Liver (tissue), 9 donors: Measurements from ENCODE around the gene AQP10. TPM values are rescaled to one million over a fixed set of nuclear protein-coding genes. Genes with fewer than 3 reads are reported as not detected.
"Not testable (repeated sequence)": the region's sequence is repeated elsewhere in the genome, so short reads cannot be mapped to it uniquely, and the experiment has no call there.

Experiments used
- DNase-seq: peaks from one replicate; pipeline ENCODE4 v3.0.0-alpha.2; 2017; ENCODE audit warnings: low spot score
- H3K27ac ChIP-seq, 2 donors: one replicate each; pipeline ENCODE4 v1.7.0; 2013; ENCODE audit warnings: inconsistent platforms in 2 of 2, low read length in 2 of 2, control low read depth in 1 of 2, low read depth in 1 of 2, mild to moderate bottlenecking in 1 of 2
- H3K27me3 ChIP-seq, 4 donors: one replicate each; pipeline versions ENCODE4 v1.6.1 to v1.7.0; 2013; ENCODE audit warnings: low read length in 3 of 4, inconsistent platforms in 1 of 4, mild to moderate bottlenecking in 1 of 4, moderate library complexity in 1 of 4; ENCODE audit not compliant: control insufficient read depth in 4 of 4, insufficient read depth in 4 of 4
- H3K36me3 ChIP-seq, 4 donors: one replicate each; pipeline versions ENCODE4 v1.6.1 to v1.7.0; 2013; ENCODE audit warnings: low read length in 3 of 4, mild to moderate bottlenecking in 3 of 4, low read depth in 1 of 4, moderate library complexity in 1 of 4; ENCODE audit not compliant: control insufficient read depth in 4 of 4, insufficient read depth in 3 of 4
- H3K4me1 ChIP-seq, 4 donors: one replicate each; pipeline versions ENCODE4 v1.6.1 to v1.7.0; 2013; ENCODE audit warnings: low read length in 3 of 4, mild to moderate bottlenecking in 3 of 4, moderate library complexity in 1 of 4; ENCODE audit not compliant: control insufficient read depth in 4 of 4, insufficient read depth in 4 of 4
- H3K4me3 ChIP-seq, 3 donors: one replicate each; pipeline versions ENCODE4 v1.6.1 to v1.7.0; 2013; ENCODE audit warnings: low read length in 3 of 3, control low read depth in 1 of 3, low read depth in 1 of 3, mild to moderate bottlenecking in 1 of 3
- H3K9ac ChIP-seq, 2 donors: one replicate each; pipeline ENCODE4 v1.7.0; 2013; ENCODE audit warnings: low read length in 2 of 2, mild to moderate bottlenecking in 2 of 2, moderate library complexity in 2 of 2, control low read depth in 1 of 2, low read depth in 1 of 2
- H3K9me3 ChIP-seq, 4 donors: one replicate each; pipeline versions ENCODE4 v1.6.1 to v1.7.0; 2013; ENCODE audit warnings: low read length in 3 of 4; ENCODE audit not compliant: control insufficient read depth in 4 of 4
- FOXA2 ChIP-seq: IDR thresholded peaks from 2 replicates; pipeline ENCODE4 v1.6.1; 2016; ENCODE audit warnings: antibody characterized with exemption
- GABPA ChIP-seq, 2 donors: IDR thresholded peaks in 1 of 2; conservative IDR thresholded peaks in 1 of 2; 2 replicates each; pipeline ENCODE4 v1.6.1; 2016; ENCODE audit warnings: antibody characterized with exemption in 2 of 2, mild to moderate bottlenecking in 1 of 2, moderate library complexity in 1 of 2
- HNF4A ChIP-seq, 2 donors: conservative IDR thresholded peaks; 2 replicates each; pipeline ENCODE4 v1.6.1; 2016; ENCODE audit warnings: antibody characterized with exemption in 2 of 2, mild to moderate bottlenecking in 2 of 2
- HNF4G ChIP-seq: IDR thresholded peaks from 2 replicates; pipeline ENCODE4 v1.6.1; 2016; ENCODE audit warnings: antibody characterized with exemption
- JUND ChIP-seq, 2 donors: IDR thresholded peaks; 2 replicates each; pipeline ENCODE4 v1.6.1; 2016; ENCODE audit warnings: antibody characterized with exemption in 2 of 2
- MAX ChIP-seq: IDR thresholded peaks from 2 replicates; pipeline ENCODE4 v1.6.1; 2016; ENCODE audit warnings: antibody characterized with exemption
- NR2F2 ChIP-seq: IDR thresholded peaks from 2 replicates; pipeline ENCODE4 v1.6.1; 2016; ENCODE audit warnings: antibody characterized with exemption
- RAD21 ChIP-seq, 2 donors: IDR thresholded peaks; 2 replicates each; pipeline ENCODE4 v1.6.1; 2016; ENCODE audit warnings: antibody characterized with exemption in 2 of 2, mild to moderate bottlenecking in 2 of 2
- REST ChIP-seq: IDR thresholded peaks from 2 replicates; pipeline ENCODE4 v1.6.1; 2016; ENCODE audit warnings: antibody characterized with exemption, mild to moderate bottlenecking
- RXRA ChIP-seq, 2 donors: IDR thresholded peaks; 2 replicates each; pipeline ENCODE4 v1.6.1; 2017 to 2018; ENCODE audit warnings: antibody characterized with exemption in 2 of 2, mild to moderate bottlenecking in 1 of 2
- SP1 ChIP-seq: IDR thresholded peaks from 2 replicates; pipeline ENCODE4 v1.6.1; 2018; ENCODE audit warnings: antibody characterized with exemption, mild to moderate bottlenecking
- TAF1 ChIP-seq: conservative IDR thresholded peaks from 2 replicates; pipeline ENCODE4 v1.6.1; 2016; ENCODE audit warnings: antibody characterized with exemption, mild to moderate bottlenecking
- ZBTB33 ChIP-seq: IDR thresholded peaks from 2 replicates; pipeline ENCODE4 v1.6.1; 2016; ENCODE audit warnings: antibody characterized with exemption
- WGBS: extraction: QIAGEN DNeasy Blood & Tissue Kit; methylation state at CpG from one replicate; pipeline ENCODE4 v1.1.7; 2013; 5-methylcytosine and 5-hydroxymethylcytosine counted together
- polyA plus RNA-seq, 2 donors: library from polyadenylated mRNA; stranded (reverse) in 1 of 2; unstranded in 1 of 2; fragments of 200-250 nt in 1 of 2; fragments of >200 nt in 1 of 2; fragmentation: Nextera tagmentation in 1 of 2; extraction: Ambion mirVana in 1 of 2; gene quantifications; one replicate each; pipeline versions ENCODE4 v1.2.1 to v1.2.3, GENCODE V29; 2013 to 2015
- total RNA-seq, 2 donors: library from RNA; depleted of rRNA; stranded (reverse); fragments of >200 nt; gene quantifications; one replicate each; pipeline ENCODE4 v1.2.3, GENCODE V29; 2014
- TF ChIP-seq, protein P1 (sequence below): IDR thresholded peaks from 2 replicates; pipeline ENCODE4 v1.6.1; 2016; ENCODE audit warnings: antibody characterized with exemption
- donor health status: healthy.
- donor health status: healthy.
- donor health status: healthy.
- donor health status: healthy.
- donor health status: healthy.

The AQP10 gene
- total and polyA plus RNA-seq, 4 donors = 0.14 TPM; not detected in 3

DNA sequence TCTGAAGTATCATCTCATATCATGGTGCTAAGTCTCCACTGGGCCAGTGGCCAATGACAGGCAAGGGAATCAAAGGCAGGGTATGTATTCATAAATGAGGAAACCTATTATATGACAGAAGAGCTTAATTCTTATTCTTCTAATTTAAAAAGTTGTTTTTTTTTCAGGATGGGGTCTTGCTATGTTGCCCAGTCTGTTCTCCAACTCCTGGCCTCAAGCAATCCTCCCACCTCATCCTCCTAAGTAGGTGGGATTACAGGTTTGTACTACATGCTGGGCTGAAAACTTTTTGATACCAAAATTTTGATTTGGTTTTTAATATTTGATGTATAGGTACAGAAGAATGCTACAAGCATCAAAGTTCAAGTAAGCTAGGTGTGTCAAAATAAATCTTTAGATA is 39.4 kb downstream of the AQP10 start:
- no peaks in the 10 kb centered on the region for H3K4me1 ChIP-seq
- H3K27me3 ChIP-seq = no peaks in the 10 kb centered on the region
- no peaks in the 10 kb centered on the region for H3K9me3 ChIP-seq
- H3K36me3 ChIP-seq = no peaks in the 10 kb centered on the region
- H3K27ac ChIP-seq = no peak overlapping the region
- no peak for DNase-seq
- TF ChIP-seq SP1 (no peak), FOXA2 (no peak), RXRA (IDR thresholded peaks at IDR 0.05) (no peak), HNF4G (no peak), JUND (IDR thresholded peaks at IDR 0.05) (no peak), MAX (no peak)
- H3K4me3 ChIP-seq = no peak overlapping the region
- no peak overlapping the region for H3K9ac ChIP-seq

- H3K4me1 ChIP-seq, H3K36me3 ChIP-seq, H3K27me3 ChIP-seq, H3K9me3 ChIP-seq, DNase-seq, H3K4me3 ChIP-seq, H3K9ac ChIP-seq, H3K27ac ChIP-seq: not testable (repeated sequence)
- WGBS = 91% methylated on average over 5 of the region's 5 CpGs
Measured at GRCh38 chr1:154360881-154361280, 40.0 kb downstream of the AQP10 start.

DNA sequence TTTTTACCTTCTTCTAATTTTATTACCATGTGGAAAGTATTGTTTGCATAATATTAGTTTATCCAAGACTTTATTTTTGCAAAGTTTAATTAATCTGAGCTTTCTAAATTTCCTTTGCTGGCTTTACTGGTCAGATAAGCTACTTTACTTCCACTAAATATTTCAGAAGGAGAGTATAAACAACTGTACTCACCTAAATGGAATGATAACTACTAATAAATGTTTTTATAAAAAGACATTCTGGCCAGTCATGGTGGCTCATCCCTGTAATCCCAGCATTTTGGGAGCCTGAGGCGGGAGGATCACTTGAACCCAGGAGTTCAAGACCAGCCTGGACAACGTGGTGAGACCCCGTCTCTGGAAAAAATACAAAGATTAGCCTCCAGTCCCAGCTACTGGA is 40.5 kb downstream of the AQP10 start:
- H3K4me3 ChIP-seq = no peak overlapping the region
- H3K27me3 ChIP-seq = no peaks in the 10 kb centered on the region
- DNase-seq = no peak
- H3K27ac ChIP-seq = no peak overlapping the region
- H3K4me1 ChIP-seq = no peaks in the 10 kb centered on the region
- TF ChIP-seq GABPA (IDR thresholded peaks at IDR 0.05 in 1 of 2, conservative IDR thresholded peaks at IDR 0.05 in 1 of 2) = no peak
- no peak for TF ChIP-seq REST
- no peak for TF ChIP-seq RXRA (IDR thresholded peaks at IDR 0.05)
- TF ChIP-seq FOXA2 = no peak
- TF ChIP-seq NR2F2 = no peak
- TF ChIP-seq HNF4A (conservative IDR thresholded peaks at IDR 0.05) = no peak
- TF ChIP-seq HNF4G = no peak
- TF ChIP-seq JUND (IDR thresholded peaks at IDR 0.05) = no peak
- TF ChIP-seq MAX = no peak
- TF ChIP-seq TAF1 = no peak
- TF ChIP-seq, protein P1, sequence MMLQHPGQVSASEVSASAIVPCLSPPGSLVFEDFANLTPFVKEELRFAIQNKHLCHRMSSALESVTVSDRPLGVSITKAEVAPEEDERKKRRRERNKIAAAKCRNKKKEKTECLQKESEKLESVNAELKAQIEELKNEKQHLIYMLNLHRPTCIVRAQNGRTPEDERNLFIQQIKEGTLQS = no peak
- TF ChIP-seq RAD21 (IDR thresholded peaks at IDR 0.05) = no peak
- no peak for TF ChIP-seq ZBTB33
- TF ChIP-seq SP1 = no peak
- H3K36me3 ChIP-seq = no peaks in the 10 kb centered on the region
- 76% methylated on average over 3 of the region's 3 CpGs for WGBS
- H3K9ac ChIP-seq = no peak overlapping the region
- H3K9me3 ChIP-seq = no peaks in the 10 kb centered on the region
